ENCODE results near the gene ZNF93.
"Not testable (repeated sequence)": the region's sequence is repeated elsewhere in the genome, so short reads cannot be mapped to it uniquely, and the experiment has no call there.

Gene ZNF93

GRCh38 chr19:19938449-19938848, 37.7 kb downstream of the ZNF93 start:
- DNase-seq: no peak

GRCh38 chr19:19943848-19944582, 43.3 kb downstream of the ZNF93 start:
- no peak for DNase-seq

GRCh38 chr19:19944583-19944880, 43.8 kb downstream of the ZNF93 start:
- no peak for DNase-seq

GRCh38 chr19:19946226-19946625, 45.5 kb downstream of the ZNF93 start:
- DNase-seq: no peak

GRCh38 chr19:19948800-19949199, 48.1 kb downstream of the ZNF93 start:
- DNase-seq: no peak

- DNase-seq: no peak
Observed at GRCh38 chr19:19955208-19955607, 54.5 kb downstream of the ZNF93 start.

- DNase-seq: no peak
Observed at GRCh38 chr19:19956434-19957075, 55.8 kb downstream of the ZNF93 start.

- not testable (repeated sequence) for DNase-seq
Observed at GRCh38 chr19:19957766-19958165, 57.0 kb downstream of the ZNF93 start.

GRCh38 chr19:19959151-19959799, 58.5 kb downstream of the ZNF93 start:
- peak; percentile 52 to 54 for DNase-seq

- no peak for DNase-seq
Observed at GRCh38 chr19:19964416-19964815, 63.7 kb downstream of the ZNF93 start.

GRCh38 chr19:19966126-19966525, 65.4 kb downstream of the ZNF93 start:
- DNase-seq: not testable (repeated sequence)

- DNase-seq: no peak
Observed at GRCh38 chr19:19966862-19967261, 66.1 kb downstream of the ZNF93 start.
